A549 (cell line): ENCODE measurements around the gene GOLM1.

Experiments used
- CBX2 ChIP-seq: fragments of 200-600 bp; sonication (generic); IDR thresholded peaks from 2 replicates; pipeline ENCODE4 v1.6.1; 2016; ENCODE audit warnings: low read depth, mild to moderate bottlenecking, borderline replicate concordance
- CEBPB ChIP-seq, 2 experiments: fragments of >200 bp in 1 of 2; sonication (Bioruptor Twin) in 1 of 2; formaldehyde crosslinking in 1 of 2; IDR thresholded peaks; 2 replicates each; pipeline ENCODE4 v1.6.1; 2012 to 2016
- KDM5A ChIP-seq: fragments of 200-600 bp; sonication (generic); IDR thresholded peaks from 2 replicates; pipeline ENCODE4 v1.6.1; 2016; ENCODE audit warnings: antibody characterized with exemption, mild to moderate bottlenecking
- POLR2A ChIP-seq: IDR thresholded peaks from 2 replicates; pipeline ENCODE4 v1.6.1; 2012; ENCODE audit warnings: mild to moderate bottlenecking, low read length
- RAD21 ChIP-seq, 2 experiments: fragments of >200 bp in 1 of 2; sonication (Bioruptor Twin) in 1 of 2; formaldehyde crosslinking in 1 of 2; IDR thresholded peaks in 1 of 2; conservative IDR thresholded peaks in 1 of 2; 2 replicates in 1 of 2; 3 replicates in 1 of 2; pipeline ENCODE4 v1.6.1; 2012 to 2018; ENCODE audit warnings: inconsistent platforms in 1 of 2
- RNF2 ChIP-seq: fragments of 200-600 bp; sonication (generic); IDR thresholded peaks from 2 replicates; pipeline ENCODE4 v1.6.1; 2016; ENCODE audit warnings: low read depth, mild to moderate bottlenecking, antibody characterized with exemption, moderate library complexity, borderline replicate concordance
- ZFP36 ChIP-seq: fragments of 450-650 bp; IDR thresholded peaks from 2 replicates; pipeline ENCODE4 v1.6.1; 2014; ENCODE audit warnings: borderline replicate concordance; ENCODE audit not compliant: partially characterized antibody
- TF ChIP-seq, protein P1 (sequence below): fragments of 200-600 bp; sonication (generic); IDR thresholded peaks from 2 replicates; pipeline ENCODE4 v1.6.1; 2016; ENCODE audit warnings: antibody characterized with exemption, mild to moderate bottlenecking, moderate library complexity
- TF ChIP-seq, protein P2 (sequence below): fragments of >200 bp; sonication (Bioruptor Twin); formaldehyde crosslinking; IDR thresholded peaks from 3 replicates; pipeline ENCODE4 v1.5.1; 2016
- TF ChIP-seq, protein P3 (sequence below): fragments of 150-350 bp; IDR thresholded peaks from 2 replicates; pipeline ENCODE4 v1.6.1; 2014; ENCODE audit warnings: low read depth, mild to moderate bottlenecking, low read length

DNA sequence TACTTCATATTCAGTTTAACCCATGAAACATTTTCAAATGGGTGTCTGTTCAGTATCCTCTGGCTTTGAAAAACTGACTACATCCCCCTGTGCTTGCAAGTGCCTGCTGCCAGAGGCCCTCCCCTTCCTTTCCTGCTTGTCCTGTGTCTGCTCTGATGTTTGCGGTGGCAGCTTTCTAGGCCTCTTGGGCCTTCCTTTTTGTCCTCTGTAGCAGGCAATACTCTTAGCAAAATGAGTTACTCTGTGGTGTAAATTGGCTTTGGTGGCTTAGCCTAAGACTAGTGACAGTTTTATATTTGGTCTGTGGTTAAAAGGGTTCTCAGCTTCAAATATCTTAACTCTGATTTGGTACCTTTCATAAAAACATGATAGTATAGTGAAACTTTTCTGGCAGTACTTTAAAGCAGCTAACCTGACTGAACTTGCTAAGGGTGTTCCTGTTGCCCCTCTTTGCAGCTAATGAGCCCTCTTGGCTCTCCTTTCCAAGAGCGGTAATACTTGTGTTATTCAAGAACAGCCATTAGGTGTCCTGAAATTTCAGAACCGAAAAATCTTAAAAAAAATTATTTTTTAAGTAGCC, 76.6 kb downstream of the GOLM1 start:
- TF ChIP-seq, protein P1, sequence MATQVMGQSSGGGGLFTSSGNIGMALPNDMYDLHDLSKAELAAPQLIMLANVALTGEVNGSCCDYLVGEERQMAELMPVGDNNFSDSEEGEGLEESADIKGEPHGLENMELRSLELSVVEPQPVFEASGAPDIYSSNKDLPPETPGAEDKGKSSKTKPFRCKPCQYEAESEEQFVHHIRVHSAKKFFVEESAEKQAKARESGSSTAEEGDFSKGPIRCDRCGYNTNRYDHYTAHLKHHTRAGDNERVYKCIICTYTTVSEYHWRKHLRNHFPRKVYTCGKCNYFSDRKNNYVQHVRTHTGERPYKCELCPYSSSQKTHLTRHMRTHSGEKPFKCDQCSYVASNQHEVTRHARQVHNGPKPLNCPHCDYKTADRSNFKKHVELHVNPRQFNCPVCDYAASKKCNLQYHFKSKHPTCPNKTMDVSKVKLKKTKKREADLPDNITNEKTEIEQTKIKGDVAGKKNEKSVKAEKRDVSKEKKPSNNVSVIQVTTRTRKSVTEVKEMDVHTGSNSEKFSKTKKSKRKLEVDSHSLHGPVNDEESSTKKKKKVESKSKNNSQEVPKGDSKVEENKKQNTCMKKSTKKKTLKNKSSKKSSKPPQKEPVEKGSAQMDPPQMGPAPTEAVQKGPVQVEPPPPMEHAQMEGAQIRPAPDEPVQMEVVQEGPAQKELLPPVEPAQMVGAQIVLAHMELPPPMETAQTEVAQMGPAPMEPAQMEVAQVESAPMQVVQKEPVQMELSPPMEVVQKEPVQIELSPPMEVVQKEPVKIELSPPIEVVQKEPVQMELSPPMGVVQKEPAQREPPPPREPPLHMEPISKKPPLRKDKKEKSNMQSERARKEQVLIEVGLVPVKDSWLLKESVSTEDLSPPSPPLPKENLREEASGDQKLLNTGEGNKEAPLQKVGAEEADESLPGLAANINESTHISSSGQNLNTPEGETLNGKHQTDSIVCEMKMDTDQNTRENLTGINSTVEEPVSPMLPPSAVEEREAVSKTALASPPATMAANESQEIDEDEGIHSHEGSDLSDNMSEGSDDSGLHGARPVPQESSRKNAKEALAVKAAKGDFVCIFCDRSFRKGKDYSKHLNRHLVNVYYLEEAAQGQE = no peak
- TF ChIP-seq, protein P2, sequence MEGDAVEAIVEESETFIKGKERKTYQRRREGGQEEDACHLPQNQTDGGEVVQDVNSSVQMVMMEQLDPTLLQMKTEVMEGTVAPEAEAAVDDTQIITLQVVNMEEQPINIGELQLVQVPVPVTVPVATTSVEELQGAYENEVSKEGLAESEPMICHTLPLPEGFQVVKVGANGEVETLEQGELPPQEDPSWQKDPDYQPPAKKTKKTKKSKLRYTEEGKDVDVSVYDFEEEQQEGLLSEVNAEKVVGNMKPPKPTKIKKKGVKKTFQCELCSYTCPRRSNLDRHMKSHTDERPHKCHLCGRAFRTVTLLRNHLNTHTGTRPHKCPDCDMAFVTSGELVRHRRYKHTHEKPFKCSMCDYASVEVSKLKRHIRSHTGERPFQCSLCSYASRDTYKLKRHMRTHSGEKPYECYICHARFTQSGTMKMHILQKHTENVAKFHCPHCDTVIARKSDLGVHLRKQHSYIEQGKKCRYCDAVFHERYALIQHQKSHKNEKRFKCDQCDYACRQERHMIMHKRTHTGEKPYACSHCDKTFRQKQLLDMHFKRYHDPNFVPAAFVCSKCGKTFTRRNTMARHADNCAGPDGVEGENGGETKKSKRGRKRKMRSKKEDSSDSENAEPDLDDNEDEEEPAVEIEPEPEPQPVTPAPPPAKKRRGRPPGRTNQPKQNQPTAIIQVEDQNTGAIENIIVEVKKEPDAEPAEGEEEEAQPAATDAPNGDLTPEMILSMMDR = no peak
- no peak for TF ChIP-seq RNF2
- TF ChIP-seq, protein P3, sequence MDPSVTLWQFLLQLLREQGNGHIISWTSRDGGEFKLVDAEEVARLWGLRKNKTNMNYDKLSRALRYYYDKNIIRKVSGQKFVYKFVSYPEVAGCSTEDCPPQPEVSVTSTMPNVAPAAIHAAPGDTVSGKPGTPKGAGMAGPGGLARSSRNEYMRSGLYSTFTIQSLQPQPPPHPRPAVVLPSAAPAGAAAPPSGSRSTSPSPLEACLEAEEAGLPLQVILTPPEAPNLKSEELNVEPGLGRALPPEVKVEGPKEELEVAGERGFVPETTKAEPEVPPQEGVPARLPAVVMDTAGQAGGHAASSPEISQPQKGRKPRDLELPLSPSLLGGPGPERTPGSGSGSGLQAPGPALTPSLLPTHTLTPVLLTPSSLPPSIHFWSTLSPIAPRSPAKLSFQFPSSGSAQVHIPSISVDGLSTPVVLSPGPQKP = no peak
- TF ChIP-seq POLR2A = no peak
- TF ChIP-seq CBX2 = no peak
- no peak for TF ChIP-seq CEBPB (IDR thresholded peaks at IDR 0.05)
- TF ChIP-seq KDM5A = no peak
- TF ChIP-seq ZFP36 = no peak
- TF ChIP-seq RAD21 (conservative IDR thresholded peaks at IDR 0.05 in 1 of 2, IDR thresholded peaks at IDR 0.05 in 1 of 2) = no peak
